HEK293 (cell line): ENCODE data around the gene EFCAB6.

Source experiments
- CTCF ChIP-seq: fragments of 450-650 bp; formaldehyde crosslinking; IDR thresholded peaks from 2 replicates; pipeline ENCODE4 v1.5.1; 2016; ENCODE audit warnings: missing biosample characterization, missing genetic modification characterization
- GLIS1 ChIP-seq: fragments of 450-650 bp; formaldehyde crosslinking; IDR thresholded peaks from 2 replicates; pipeline ENCODE4 v1.5.1; 2016; ENCODE audit warnings: missing biosample characterization, missing genetic modification characterization
- REST ChIP-seq: fragments of 450-650 bp; formaldehyde crosslinking; IDR thresholded peaks from 2 replicates; pipeline ENCODE4 v1.5.1; 2016; ENCODE audit warnings: missing biosample characterization, missing genetic modification characterization
- TCF7L2 ChIP-seq: IDR thresholded peaks from 2 replicates; pipeline ENCODE4 v1.6.1; 2011; ENCODE audit warnings: low read depth, mild to moderate bottlenecking, inconsistent platforms, low read length, moderate library complexity, borderline replicate concordance
- ZNF146 ChIP-seq: fragments of 450-650 bp; formaldehyde crosslinking; IDR thresholded peaks from 2 replicates; pipeline ENCODE4 v1.5.1; 2016; ENCODE audit warnings: missing biosample characterization, missing genetic modification characterization
- ZNF184 ChIP-seq: fragments of 450-650 bp; IDR thresholded peaks from 2 replicates; pipeline ENCODE4 v1.5.1; 2018; ENCODE audit warnings: missing biosample characterization, mild to moderate bottlenecking, missing genetic modification characterization
- ZNF561 ChIP-seq: fragments of 450-650 bp; IDR thresholded peaks from 2 replicates; pipeline ENCODE4 v1.5.1; 2018; ENCODE audit warnings: missing biosample characterization, missing genetic modification characterization, borderline replicate concordance
- ZNF830 ChIP-seq: fragments of 450-650 bp; IDR thresholded peaks from 2 replicates; pipeline ENCODE4 v1.5.0; 2018; ENCODE audit warnings: missing biosample characterization, missing genetic modification characterization, low read depth, mild to moderate bottlenecking, moderate library complexity
- ZSCAN4 ChIP-seq: fragments of 450-650 bp; formaldehyde crosslinking; IDR thresholded peaks from 2 replicates; pipeline ENCODE4 v1.5.1; 2017; ENCODE audit warnings: missing biosample characterization, missing genetic modification characterization

GRCh38 chr22:43745783-43746356 lies 66.2 kb downstream of the EFCAB6 start:
- TF ChIP-seq ZNF146 (tag by site-specific recombination): no peak
- TF ChIP-seq GLIS1: no peak
- TF ChIP-seq ZNF830 (tag by site-specific recombination): no peak
- no peak for TF ChIP-seq ZNF184 (tag by site-specific recombination)
- no peak for TF ChIP-seq REST (tag by site-specific recombination)
- no peak for TF ChIP-seq TCF7L2
- no peak for TF ChIP-seq CTCF
- TF ChIP-seq ZNF561: no peak
- no peak for TF ChIP-seq ZSCAN4 (tag by site-specific recombination)
